ENCODE measurements around the gene IL36B.

The IL36B gene

DNA sequence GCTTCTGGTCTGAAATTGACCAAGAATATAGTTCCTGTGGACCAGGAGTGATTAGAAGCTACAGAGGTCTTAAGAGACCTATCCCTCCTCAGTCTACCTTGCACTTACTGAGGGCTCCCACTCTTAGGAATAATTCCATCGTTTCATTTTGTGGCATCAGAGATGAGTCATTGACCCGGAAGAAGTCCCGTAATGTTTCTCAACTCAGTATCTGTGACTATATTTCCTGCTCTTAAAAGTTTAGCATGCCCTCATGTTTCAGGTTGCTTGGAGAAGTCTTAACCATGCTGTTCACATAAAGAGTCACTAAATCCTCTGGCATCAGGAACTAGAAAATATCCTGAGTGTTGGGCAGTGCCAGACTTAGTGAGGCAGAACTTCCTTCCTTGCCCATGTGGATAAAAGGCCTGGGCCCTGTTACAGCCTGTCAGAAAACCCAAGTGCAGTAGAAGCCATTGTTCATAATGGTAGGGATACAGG is 47.6 kb downstream of the IL36B start, which contains the start of gene IL36A:
IL36A (plus strand) TSS at position 430 of the 480 bp plus-strand sequence. CDS start 413 bp downstream, outside the sequence.
- no peak for DNase-seq

- DNase-seq = no peak
Observed at GRCh38 chr2:113002677-113003076, 50.0 kb downstream of the IL36B start.

DNA sequence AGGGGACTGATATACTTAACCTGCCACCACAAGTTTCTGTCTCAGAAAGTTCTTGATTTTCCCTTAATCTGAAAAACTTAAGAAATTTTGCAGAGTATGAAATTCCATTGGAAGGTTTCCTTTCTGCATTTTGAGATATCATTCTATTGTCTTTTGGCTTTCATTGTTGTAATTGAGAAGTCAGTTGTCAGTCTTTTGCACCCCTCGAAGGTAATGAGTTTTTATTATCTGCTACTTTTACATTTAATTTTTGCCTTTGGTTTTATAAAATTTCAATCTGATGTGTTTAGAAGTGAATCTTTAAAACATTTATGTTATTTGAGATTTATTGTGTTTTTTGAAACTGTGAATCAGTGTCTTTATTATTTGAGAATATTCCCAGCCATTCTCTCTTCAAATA is 52.2 kb downstream of the IL36B start:
- no peak for DNase-seq

DNA sequence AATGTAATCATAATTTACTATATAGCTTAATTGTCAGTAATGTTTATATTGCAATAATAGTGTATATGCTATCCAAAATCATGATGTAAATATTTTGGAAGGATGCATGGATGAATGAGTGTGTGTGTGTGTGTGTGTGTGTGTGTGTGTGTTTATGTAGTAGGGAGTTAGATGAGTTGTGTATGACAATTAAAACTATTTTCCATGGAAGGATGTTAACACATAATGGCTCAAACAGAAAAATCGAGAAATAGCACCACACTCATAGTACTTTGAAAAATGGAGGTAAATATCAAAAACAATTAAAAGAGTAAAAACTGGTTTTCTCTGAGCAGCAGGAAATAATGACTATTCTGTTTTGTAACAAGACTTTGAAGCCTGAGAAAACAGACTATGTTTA is 55.5 kb downstream of the IL36B start:
- no peak for DNase-seq

GRCh38 chr2:112996635-112997034 is 56.0 kb downstream of the IL36B start:
- DNase-seq = no peak

DNA sequence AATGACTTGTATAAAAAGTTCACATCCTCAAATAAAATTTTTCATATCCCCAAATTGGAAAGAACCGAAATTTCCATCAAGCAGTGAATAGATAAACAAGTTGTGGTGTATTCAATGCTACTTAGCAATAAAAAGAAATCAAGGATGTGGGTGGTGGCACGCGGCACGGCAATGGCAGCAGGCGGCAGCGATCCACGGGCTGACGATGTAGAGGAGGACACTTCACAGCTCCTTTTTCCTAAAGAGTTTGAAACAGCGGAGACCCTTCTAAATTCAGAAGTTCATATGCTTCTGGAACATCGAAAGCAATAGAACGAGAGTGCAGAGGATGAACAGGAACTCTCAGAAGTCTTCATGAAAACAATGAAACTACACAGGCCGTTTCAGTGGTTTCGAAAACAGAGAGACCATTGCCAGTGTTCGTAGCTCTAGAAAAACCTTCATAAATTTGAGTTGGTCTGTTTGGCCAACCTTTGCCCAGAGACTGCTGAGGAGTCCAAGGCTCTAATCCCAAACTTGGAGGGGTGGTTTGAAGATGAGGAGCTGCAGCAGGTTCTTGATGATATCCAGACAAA is 57.2 kb downstream of the IL36B start:
- DNase-seq = no peak

DNA sequence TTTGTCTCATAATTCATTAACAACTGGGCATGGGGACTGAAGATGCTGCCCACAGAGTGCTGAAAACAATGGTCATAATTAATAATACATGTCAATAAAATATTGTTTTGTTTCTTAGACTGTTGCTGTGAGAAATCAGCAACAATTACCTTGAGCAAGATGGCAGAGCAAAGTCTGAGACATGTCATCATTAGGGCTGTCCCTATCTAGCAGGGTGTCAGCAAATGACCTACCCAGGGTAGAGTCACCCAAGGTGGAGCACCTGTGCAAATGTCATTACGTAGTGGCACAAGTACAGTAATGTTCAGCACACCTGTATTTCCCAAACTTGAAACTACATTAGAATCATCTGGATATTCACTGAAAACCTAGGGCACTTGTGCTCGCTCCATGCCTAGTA is 58.0 kb downstream of the IL36B start:
- DNase-seq = no peak

- no peak for DNase-seq
Observed at GRCh38 chr2:112993831-112994230, 58.8 kb downstream of the IL36B start.

- no peak for DNase-seq
Observed at GRCh38 chr2:112989611-112990010, 63.1 kb downstream of the IL36B start.

DNA sequence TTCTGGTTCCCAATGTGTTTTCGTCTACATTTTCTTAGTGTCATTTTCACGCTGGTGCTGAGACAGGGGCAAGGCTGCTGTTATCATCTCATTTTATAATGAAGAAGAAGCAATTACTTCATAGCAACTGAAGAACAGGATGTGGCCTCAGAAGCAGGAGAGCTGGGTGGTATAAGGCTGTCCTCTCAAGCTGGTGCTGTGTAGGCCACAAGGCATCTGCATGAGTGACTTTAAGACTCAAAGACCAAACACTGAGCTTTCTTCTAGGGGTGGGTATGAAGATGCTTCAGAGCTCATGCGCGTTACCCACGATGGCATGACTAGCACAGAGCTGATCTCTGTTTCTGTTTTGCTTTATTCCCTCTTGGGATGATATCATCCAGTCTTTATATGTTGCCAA is 67.6 kb downstream of the IL36B start:
- no peak for DNase-seq

GRCh38 chr2:112980537-112980936 is 72.1 kb downstream of the IL36B start:
- no peak for DNase-seq

GRCh38 chr2:112979731-112980130 is 72.9 kb downstream of the IL36B start:
- no peak for DNase-seq

GRCh38 chr2:112977559-112978056 is 75.1 kb downstream of the IL36B start, which contains the start of gene IL36G:
Gene IL36G (plus strand): TSS chr2:112978006. CDS start chr2:112978639, 633 bp downstream.
- no peak for DNase-seq
